ENCODE results near the gene ALDOC. TPM values are rescaled to one million over a fixed set of nuclear protein-coding genes. Genes with fewer than 3 reads are reported as not detected.

Gene ALDOC
- total RNA-seq, 1 donor from 2014 or later, result 38.6 TPM

DNA sequence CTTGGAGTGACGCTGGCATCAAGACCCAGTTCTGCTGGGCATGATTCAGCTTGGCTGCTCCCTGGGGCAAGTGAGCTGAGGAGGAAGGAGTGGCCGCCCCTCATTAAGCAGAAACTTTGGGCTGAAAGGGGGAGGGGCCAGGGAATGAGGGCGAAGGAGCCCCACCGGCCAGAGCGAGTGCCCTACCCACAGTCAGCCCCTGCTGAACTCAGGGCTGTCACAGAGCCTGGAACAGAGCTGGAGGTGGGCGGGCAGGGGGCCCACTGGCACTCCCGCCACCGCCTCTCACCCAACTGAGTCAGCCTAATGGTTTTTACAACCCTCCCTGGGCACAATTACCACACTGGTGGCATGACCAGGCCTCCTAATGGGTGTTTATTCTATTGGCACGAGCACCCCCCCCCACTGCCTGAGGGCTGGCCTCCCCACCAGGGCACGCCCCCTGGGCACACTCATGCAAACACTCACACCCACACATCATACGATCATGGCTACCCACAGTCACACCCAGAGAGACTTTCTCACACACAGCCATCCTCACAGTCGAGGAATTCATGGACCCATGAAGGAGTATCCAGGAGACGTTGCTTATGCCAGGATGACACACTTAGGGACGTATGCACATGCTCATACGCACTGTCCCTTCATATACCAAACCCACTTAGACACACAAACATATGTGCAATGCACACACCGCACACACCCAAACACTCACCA, 43.4 kb downstream of the ALDOC start:
- TF ChIP-seq EZH2 (IDR thresholded peaks at IDR 0.05), result no peak
- TF ChIP-seq, protein P1, sequence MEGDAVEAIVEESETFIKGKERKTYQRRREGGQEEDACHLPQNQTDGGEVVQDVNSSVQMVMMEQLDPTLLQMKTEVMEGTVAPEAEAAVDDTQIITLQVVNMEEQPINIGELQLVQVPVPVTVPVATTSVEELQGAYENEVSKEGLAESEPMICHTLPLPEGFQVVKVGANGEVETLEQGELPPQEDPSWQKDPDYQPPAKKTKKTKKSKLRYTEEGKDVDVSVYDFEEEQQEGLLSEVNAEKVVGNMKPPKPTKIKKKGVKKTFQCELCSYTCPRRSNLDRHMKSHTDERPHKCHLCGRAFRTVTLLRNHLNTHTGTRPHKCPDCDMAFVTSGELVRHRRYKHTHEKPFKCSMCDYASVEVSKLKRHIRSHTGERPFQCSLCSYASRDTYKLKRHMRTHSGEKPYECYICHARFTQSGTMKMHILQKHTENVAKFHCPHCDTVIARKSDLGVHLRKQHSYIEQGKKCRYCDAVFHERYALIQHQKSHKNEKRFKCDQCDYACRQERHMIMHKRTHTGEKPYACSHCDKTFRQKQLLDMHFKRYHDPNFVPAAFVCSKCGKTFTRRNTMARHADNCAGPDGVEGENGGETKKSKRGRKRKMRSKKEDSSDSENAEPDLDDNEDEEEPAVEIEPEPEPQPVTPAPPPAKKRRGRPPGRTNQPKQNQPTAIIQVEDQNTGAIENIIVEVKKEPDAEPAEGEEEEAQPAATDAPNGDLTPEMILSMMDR (IDR thresholded peaks at IDR 0.05), result no peak
- no peak for TF ChIP-seq EZH2phosphoT487 (IDR thresholded peaks at IDR 0.05)
- H3K27me3 ChIP-seq, result no peaks in the 10 kb centered on the region
- DNase-seq (ENCODE audit: low spot score), result no peak
- Mint-ChIP-seq H3K36me3 (no peaks in the 10 kb centered on the region), H3K4me1 (peaks cover 19% of the 10 kb centered on the region), H3K4me3 (peak overlapping the region; percentile 28), H3K27ac (peak overlapping the region; percentile 83), H3K9me3 (no peaks in the 10 kb centered on the region), H3K27me3 (ENCODE audit: insufficient read depth, low read depth) (peaks cover 13% of the 10 kb centered on the region)
- H3K79me2 ChIP-seq (ENCODE audit: low read depth), result no peaks in the 10 kb centered on the region
- no peaks in the 10 kb centered on the region for H3F3A ChIP-seq (ENCODE audit: low read depth)
- H4K20me1 ChIP-seq (ENCODE audit: low read depth), result no peaks in the 10 kb centered on the region
- no peak overlapping the region for H3K4me3 ChIP-seq
- H3K9me3 ChIP-seq (ENCODE audit: low read depth), result no peaks in the 10 kb centered on the region
- no peak overlapping the region for H2AFZ ChIP-seq (replicated peaks)
- H3K9ac ChIP-seq, result no peak overlapping the region
- H3K4me2 ChIP-seq, result no peak overlapping the region
- no peaks in the 10 kb centered on the region for H3K4me1 ChIP-seq
- H3K27ac ChIP-seq, result no peak overlapping the region
- no peaks in the 10 kb centered on the region for H3K36me3 ChIP-seq

DNA sequence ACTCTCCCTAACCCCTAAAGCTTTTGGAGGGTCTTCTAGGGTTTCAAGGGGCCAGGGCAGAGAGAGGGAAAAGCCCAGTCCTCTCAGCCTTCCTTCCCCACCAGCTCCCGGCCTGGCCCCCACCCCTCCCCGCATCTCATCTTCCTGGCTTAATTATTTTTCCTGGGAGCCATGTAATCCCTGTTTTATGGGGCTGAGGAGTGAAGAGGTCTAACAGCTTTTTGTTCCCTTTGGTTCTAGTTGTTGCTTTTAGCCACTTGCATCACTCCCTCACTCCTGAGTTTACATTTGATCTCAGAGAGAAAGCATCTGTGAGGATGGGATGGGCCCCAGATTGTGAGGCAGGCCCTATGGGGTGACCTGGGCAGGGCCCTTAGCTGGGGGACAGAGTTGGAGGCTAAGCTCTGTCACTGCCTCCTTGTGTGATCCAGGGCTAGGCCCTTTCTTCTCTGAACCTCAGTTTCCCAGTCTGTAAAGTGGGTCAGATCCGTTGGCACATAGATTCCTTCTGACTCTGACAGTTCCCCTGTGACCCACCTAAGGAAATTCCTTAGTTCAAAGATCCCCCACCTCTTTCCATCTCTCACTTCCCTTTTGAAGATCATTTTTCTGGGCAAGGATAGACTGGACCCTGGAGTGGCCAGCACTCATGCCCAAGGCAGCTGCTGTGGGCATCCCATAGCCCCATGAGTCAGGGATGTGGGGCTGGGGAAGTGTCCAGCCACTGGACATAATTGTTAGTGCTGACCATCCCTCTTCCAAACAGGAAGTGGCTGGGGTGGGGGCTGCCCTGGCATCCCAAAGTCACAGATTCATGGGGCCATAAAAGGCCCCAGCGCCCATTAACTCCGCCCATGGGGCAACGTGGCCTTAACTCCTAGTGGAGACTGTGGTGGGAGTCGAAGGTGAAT, 44.4 kb downstream of the ALDOC start:
- no peak overlapping the region for H3K27ac Mint-ChIP-seq
- Histone ChIP-seq H3K9me3 (ENCODE audit: low read depth) (no peaks in the 10 kb centered on the region), H3K4me2 (no peak overlapping the region), H2AFZ (replicated peaks) (no peak overlapping the region), H3K36me3 (no peaks in the 10 kb centered on the region), H4K20me1 (ENCODE audit: low read depth) (no peaks in the 10 kb centered on the region), H3F3A (ENCODE audit: low read depth) (no peaks in the 10 kb centered on the region), H3K4me1 (no peaks in the 10 kb centered on the region), H3K79me2 (ENCODE audit: low read depth) (no peaks in the 10 kb centered on the region), H3K27me3 (no peaks in the 10 kb centered on the region), H3K9ac (no peak overlapping the region), H3K4me3 (no peak overlapping the region), H3K27ac (no peak overlapping the region)
- TF ChIP-seq EZH2phosphoT487 (IDR thresholded peaks at IDR 0.05) (no peak), EZH2 (IDR thresholded peaks at IDR 0.05) (no peak)
- TF ChIP-seq, protein P1 (IDR thresholded peaks at IDR 0.05), result no peak
- no peaks in the 10 kb centered on the region for H3K9me3 Mint-ChIP-seq
- no peak overlapping the region for H3K4me3 Mint-ChIP-seq
- H3K4me1 Mint-ChIP-seq, result peaks cover 25% of the 10 kb centered on the region
- no peaks in the 10 kb centered on the region for H3K36me3 Mint-ChIP-seq
- no peak for DNase-seq (ENCODE audit: low spot score)
- peaks cover 10% of the 10 kb centered on the region for H3K27me3 Mint-ChIP-seq (ENCODE audit: insufficient read depth, low read depth)

DNA sequence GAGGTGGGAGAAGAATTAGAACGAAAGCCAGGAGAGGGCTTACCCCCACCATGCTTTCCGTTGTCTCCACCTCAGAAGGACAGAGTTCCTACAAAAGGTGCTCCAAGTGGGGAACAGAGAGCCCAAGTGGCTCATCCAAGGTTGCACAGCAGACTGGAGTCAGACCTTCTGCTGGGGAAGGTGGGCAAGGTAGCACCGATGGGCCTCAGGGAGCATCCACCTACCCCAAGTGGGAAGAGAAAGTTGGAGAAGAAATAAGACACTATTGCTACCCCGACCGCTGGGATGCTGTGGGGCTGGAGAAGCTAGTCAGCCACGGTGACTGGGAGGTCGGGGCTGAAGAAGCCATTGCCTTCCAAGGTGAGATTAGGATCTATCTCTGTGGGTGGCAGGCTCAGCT, 45.8 kb downstream of the ALDOC start:
- Mint-ChIP-seq H3K27ac (no peak overlapping the region), H3K9me3 (no peaks in the 10 kb centered on the region), H3K27me3 (ENCODE audit: insufficient read depth, low read depth) (peaks cover 10% of the 10 kb centered on the region), H3K4me3 (no peak overlapping the region), H3K36me3 (no peaks in the 10 kb centered on the region), H3K4me1 (peaks cover 34% of the 10 kb centered on the region)
- TF ChIP-seq, protein P1 (IDR thresholded peaks at IDR 0.05), result no peak
- TF ChIP-seq EZH2phosphoT487 (IDR thresholded peaks at IDR 0.05) (no peak), EZH2 (IDR thresholded peaks at IDR 0.05) (no peak)
- Histone ChIP-seq H3K36me3 (no peaks in the 10 kb centered on the region), H3K4me2 (no peak overlapping the region), H3K4me3 (no peak overlapping the region), H3K79me2 (ENCODE audit: low read depth) (no peaks in the 10 kb centered on the region), H4K20me1 (ENCODE audit: low read depth) (no peaks in the 10 kb centered on the region), H3K27me3 (no peaks in the 10 kb centered on the region), H2AFZ (replicated peaks) (no peak overlapping the region), H3K9me3 (ENCODE audit: low read depth) (no peaks in the 10 kb centered on the region), H3K27ac (no peak overlapping the region), H3F3A (ENCODE audit: low read depth) (no peaks in the 10 kb centered on the region), H3K9ac (no peak overlapping the region), H3K4me1 (no peaks in the 10 kb centered on the region)
- DNase-seq (ENCODE audit: low spot score), result no peak
